GM12874 (cell line): ENCODE results near the gene FHIT.

Experiments
- TF ChIP-seq, protein P1 (sequence below): IDR thresholded peaks from 2 replicates; pipeline ENCODE4 v1.5.1; 2011; ENCODE audit warnings: low read depth, mild to moderate bottlenecking, control low read depth, low read length, moderate library complexity; ENCODE audit not compliant: insufficient read depth

FHIT gene

DNA sequence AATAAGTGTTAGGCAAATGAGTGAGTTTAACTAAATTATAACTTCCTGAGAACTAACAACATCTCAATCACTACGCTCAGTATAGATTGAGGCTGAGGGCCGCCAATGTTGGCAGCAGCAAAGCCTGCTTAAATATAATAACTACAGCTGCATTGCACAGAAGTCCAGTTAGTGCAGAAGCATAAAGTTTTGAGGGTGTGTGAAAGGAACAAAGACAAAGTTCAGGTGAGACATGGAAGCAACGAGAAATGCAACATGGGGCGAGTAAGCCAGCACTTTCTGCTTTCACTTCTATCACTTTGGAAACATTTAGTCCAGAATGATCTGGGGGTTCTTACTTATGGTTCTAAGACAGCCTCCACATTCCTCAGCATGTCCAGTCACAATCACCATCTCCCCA, 1149.1 kb downstream of the FHIT start:
- TF ChIP-seq, protein P1, sequence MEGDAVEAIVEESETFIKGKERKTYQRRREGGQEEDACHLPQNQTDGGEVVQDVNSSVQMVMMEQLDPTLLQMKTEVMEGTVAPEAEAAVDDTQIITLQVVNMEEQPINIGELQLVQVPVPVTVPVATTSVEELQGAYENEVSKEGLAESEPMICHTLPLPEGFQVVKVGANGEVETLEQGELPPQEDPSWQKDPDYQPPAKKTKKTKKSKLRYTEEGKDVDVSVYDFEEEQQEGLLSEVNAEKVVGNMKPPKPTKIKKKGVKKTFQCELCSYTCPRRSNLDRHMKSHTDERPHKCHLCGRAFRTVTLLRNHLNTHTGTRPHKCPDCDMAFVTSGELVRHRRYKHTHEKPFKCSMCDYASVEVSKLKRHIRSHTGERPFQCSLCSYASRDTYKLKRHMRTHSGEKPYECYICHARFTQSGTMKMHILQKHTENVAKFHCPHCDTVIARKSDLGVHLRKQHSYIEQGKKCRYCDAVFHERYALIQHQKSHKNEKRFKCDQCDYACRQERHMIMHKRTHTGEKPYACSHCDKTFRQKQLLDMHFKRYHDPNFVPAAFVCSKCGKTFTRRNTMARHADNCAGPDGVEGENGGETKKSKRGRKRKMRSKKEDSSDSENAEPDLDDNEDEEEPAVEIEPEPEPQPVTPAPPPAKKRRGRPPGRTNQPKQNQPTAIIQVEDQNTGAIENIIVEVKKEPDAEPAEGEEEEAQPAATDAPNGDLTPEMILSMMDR: no peak

DNA sequence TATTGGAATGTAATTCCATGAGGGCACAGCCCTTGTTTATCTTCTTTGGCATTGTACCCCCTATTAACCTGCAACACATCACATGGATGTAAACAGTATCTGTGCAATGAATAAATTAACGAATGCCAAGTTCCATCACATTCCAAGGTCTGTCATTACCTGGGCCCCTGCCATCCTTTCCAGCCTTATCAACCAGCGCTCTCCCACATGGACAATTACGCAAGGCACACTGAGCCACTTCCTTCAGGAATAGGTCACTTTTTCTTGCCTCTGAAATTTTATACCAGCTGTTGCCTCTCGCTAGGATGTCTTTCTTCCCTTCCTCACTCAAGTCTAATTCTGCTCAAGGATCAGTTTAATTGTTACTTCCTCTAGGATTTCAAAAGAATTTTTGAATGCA, 1149.6 kb downstream of the FHIT start:
- TF ChIP-seq, protein P1: no peak

DNA sequence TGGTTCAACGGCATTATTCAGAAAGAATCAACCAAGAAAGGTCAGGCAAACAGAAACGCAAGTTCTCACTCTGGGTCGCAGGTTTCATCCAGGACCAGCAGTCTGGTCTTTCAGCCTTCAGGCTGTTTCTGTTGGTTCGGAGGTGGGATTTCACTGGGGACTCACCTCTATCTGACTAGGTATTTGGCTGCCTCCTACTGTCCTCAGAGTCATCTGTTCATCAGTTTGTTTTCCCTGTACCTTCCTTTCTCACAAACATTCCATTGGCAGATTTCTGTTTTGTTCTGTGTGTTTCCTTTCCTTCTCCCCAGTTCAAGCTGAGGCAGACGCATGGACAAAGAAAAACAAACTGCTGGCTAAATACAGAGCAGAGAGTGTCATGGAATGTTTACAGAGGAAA, 1154.8 kb downstream of the FHIT start:
- TF ChIP-seq, protein P1: no peak

DNA sequence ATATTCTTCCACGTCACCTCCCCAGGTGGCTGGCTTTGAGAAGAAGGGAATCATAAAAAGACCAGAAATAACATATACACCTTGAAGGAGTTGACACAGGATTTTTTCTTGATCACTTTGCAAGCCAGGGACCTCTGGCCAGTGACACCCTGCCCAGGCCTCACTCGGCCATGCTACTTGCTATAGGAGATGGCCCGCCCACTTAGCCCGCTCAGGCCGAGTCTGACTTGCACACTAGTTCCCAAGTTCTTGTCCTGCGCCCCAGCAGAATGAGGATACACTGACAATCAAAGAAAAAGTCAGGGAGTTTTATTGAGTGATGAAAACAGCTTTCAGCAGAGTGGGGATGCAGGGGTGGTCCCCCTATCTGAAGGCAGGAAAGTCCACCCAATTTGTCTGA, 1155.3 kb downstream of the FHIT start:
- TF ChIP-seq, protein P1: no peak

DNA sequence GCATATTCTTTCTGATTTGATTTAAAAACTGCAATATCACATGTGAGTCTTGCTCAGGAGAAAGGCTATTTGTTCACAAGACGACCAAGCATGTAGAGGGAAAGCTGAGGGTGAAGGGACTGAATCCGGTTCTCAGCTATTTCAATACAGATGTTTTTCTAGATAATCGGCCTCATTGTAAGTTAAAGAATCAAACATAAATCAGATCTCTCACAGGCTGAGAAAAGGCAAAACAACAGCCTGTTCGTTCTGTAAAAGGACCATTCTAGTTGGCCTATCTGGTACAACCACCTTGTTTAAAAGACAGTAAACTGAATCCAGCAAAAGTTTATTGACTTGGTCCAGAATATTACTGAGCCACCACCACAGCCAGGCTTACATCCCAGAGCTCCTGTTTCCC, 1155.7 kb downstream of the FHIT start:
- TF ChIP-seq, protein P1: no peak

DNA sequence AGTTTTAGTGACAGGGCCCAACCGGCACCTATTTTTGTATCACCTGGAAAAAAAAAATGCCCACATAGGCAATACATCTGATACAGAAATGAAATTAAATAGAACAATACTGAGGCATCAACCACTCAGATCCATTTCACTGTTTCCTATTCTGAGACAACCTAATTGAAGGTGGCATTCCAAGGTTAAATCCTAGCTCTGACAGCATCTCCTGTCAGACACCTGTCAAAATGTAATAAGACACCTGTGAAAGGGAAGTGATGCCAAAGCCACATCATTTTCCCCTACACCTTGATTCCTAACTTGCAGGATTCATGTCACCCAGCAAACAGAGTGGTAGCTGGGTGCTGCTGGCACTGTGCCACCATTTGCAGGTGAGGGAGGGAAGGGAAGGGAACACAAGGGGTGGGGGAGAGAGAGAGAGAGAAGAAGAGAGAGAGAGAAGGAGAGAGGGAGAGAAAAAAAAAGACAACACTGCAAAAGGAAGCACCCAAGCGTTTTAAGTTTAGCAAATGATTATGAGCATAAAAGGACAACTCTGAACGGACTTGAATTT, 1156.8 kb downstream of the FHIT start:
- TF ChIP-seq, protein P1: no peak

DNA sequence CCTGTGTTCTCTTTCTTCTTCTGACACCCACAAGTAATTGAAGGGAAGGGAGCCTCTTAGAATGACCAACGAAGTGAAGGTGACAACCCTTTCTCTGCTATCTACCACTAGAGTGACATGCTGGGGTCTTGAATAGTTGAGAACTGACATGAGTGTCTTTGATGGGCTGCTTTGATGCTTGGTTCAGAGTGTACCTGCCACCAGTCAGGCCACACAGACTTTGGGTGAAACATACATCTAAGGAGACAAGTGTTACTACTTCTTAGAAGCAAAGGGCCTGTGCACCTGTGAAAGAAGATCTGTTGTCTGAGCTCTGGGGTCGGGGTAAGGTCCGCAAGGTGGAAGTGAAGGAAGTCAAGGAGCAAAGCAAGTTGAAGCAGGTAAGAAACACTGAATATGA, 1160.7 kb downstream of the FHIT start:
- TF ChIP-seq, protein P1: no peak
